Measurements from ENCODE around the gene CD151.

- TF ChIP-seq GATA1 (IDR thresholded peaks at IDR 0.05; ENCODE audit: low read depth, low read length) (no peak), POLR2A (IDR thresholded peaks at IDR 0.05; ENCODE audit: low read length) (no peak)
These were observed 14.2 kb upstream of the CD151 start, which contains the start of gene PNPLA2 for GRCh38 chr11:818396-819128.

Measured in erythroblast (primary cell).